ENCODE data around the gene ELP1. TPM values are rescaled to one million over a fixed set of nuclear protein-coding genes. Genes with fewer than 3 reads are reported as not detected.
"Not testable (repeated sequence)": the region's sequence is repeated elsewhere in the genome, so short reads cannot be mapped to it uniquely, and the experiment has no call there.

The ELP1 gene
- total RNA-seq, 1 experiment from 2014 or later, result 38.7 TPM

- CTCF ChIA-PET, result no interaction called here
- TF ChIP-seq CTCF (conservative IDR thresholded peaks at IDR 0.05; ENCODE audit: low read depth, low read length) (no peak), EZH2 (IDR thresholded peaks at IDR 0.05; ENCODE audit: borderline replicate concordance, low read depth, low read length, poor library complexity, severe bottlenecking) (no peak)
- intact Hi-C loops (cut with micrococcal nuclease; ENCODE audit: unreplicated experiment), result no loop called here
- POLR2A ChIA-PET (ENCODE audit: low non-redundant PET), result no interaction called here
- Histone ChIP-seq H3K27me3 (replicated peaks; ENCODE audit: insufficient read depth, low read depth, low read length, poor library complexity) (no peaks in the 10 kb centered on the region), H3K36me3 (ENCODE audit: insufficient read depth, low read length, poor library complexity, severe bottlenecking) (peaks cover 45% of the 10 kb centered on the region), H3K4me3 (ENCODE audit: low read depth, low read length, poor library complexity, severe bottlenecking) (no peak overlapping the region), H3K27ac (ENCODE audit: low read depth, low read length, poor library complexity, severe bottlenecking) (no peak overlapping the region), H3K4me1 (ENCODE audit: insufficient read depth, low read length, poor library complexity, severe bottlenecking) (no peaks in the 10 kb centered on the region), H3K9me3 (ENCODE audit: low read depth, low read length, poor library complexity, severe bottlenecking) (no peaks in the 10 kb centered on the region)
- no TSS peak for BruUV-seq (replicated peaks)
- no peak for DNase-seq (ENCODE audit: low spot score)
Observed at GRCh38 chr9:108903420-108904103, 30.4 kb downstream of the ELP1 start.

- no TSS peak for BruUV-seq (replicated peaks)
- ChIA-PET POLR2A (ENCODE audit: low non-redundant PET) (interaction anchor here (0.7 kb wide), 1 partner anchor 20 kb away, joined by 6 read pairs; no protein-coding TSS in a partner anchor), CTCF (no interaction called here)
- Histone ChIP-seq H3K36me3 (ENCODE audit: insufficient read depth, low read length, poor library complexity, severe bottlenecking) (peaks cover 62% of the 10 kb centered on the region), H3K27ac (ENCODE audit: low read depth, low read length, poor library complexity, severe bottlenecking) (no peak overlapping the region), H3K27me3 (replicated peaks; ENCODE audit: insufficient read depth, low read depth, low read length, poor library complexity) (no peaks in the 10 kb centered on the region), H3K4me1 (ENCODE audit: insufficient read depth, low read length, poor library complexity, severe bottlenecking) (no peaks in the 10 kb centered on the region), H3K9me3 (ENCODE audit: low read depth, low read length, poor library complexity, severe bottlenecking) (no peaks in the 10 kb centered on the region), H3K4me3 (ENCODE audit: low read depth, low read length, poor library complexity, severe bottlenecking) (no peak overlapping the region)
- TF ChIP-seq CTCF (conservative IDR thresholded peaks at IDR 0.05; ENCODE audit: low read depth, low read length) (no peak), EZH2 (IDR thresholded peaks at IDR 0.05; ENCODE audit: borderline replicate concordance, low read depth, low read length, poor library complexity, severe bottlenecking) (no peak)
- intact Hi-C loops (cut with micrococcal nuclease; ENCODE audit: unreplicated experiment), result no loop called here
- no peak for DNase-seq (ENCODE audit: low spot score)
Observed at GRCh38 chr9:108900176-108900575, 33.7 kb downstream of the ELP1 start.

- peaks cover 55% of the 10 kb centered on the region for H3K36me3 ChIP-seq (ENCODE audit: insufficient read depth, low read length, poor library complexity, severe bottlenecking)
Observed at GRCh38 chr9:108899023-108899695, 34.8 kb downstream of the ELP1 start.

More at GRCh38 chr9:108899023-108899695, 34.8 kb downstream of the ELP1 start:
- BruUV-seq (replicated peaks); H3K4me1 ChIP-seq (ENCODE audit: insufficient read depth, low read length, poor library complexity, severe bottlenecking); H3K27ac ChIP-seq (ENCODE audit: low read depth, low read length, poor library complexity, severe bottlenecking); H3K9me3 ChIP-seq (ENCODE audit: low read depth, low read length, poor library complexity, severe bottlenecking); intact Hi-C loops (cut with micrococcal nuclease; ENCODE audit: unreplicated experiment); CTCF ChIA-PET; H3K27me3 ChIP-seq (replicated peaks; ENCODE audit: insufficient read depth, low read depth, low read length, poor library complexity); DNase-seq (ENCODE audit: low spot score); H3K4me3 ChIP-seq (ENCODE audit: low read depth, low read length, poor library complexity, severe bottlenecking): not testable (repeated sequence)
- POLR2A ChIA-PET (ENCODE audit: low non-redundant PET), result interaction anchor here (0.7 kb wide), 1 partner anchor 21 kb away, joined by 6 read pairs; no protein-coding TSS in a partner anchor
